CD4-positive, CD25-positive, alpha-beta regulatory T cell (primary cell): ENCODE measurements around the gene ATXN7L3. TPM values are rescaled to one million over a fixed set of nuclear protein-coding genes. Genes with fewer than 3 reads are reported as not detected.

ENCODE experiments used
- ATAC-seq, 2 donors: fragments of 150-1000 bp; cut with Tn5 transposase; one replicate each; pipeline ENCODE4 v1.10.0; 2021; ENCODE audit warnings: low read depth in 2 of 2, moderate number of reproducible peaks in 2 of 2, moderate library complexity in 1 of 2
- DNase-seq, 3 donors: peaks; one replicate each; pipeline versions ENCODE4 v3.0.0 to v3.0.0-alpha.2; 2012 to 2022; ENCODE audit warnings: mixed read lengths in 1 of 3
- H3K27ac ChIP-seq: one replicate; pipeline ENCODE4 v1.7.0; 2013; ENCODE audit warnings: mild to moderate bottlenecking, low read length; ENCODE audit not compliant: insufficient read depth, poor library complexity, severe bottlenecking
- H3K27me3 ChIP-seq: one replicate; pipeline ENCODE4 v1.7.0; 2013; ENCODE audit warnings: low read length; ENCODE audit not compliant: control insufficient read depth, insufficient read depth
- H3K36me3 ChIP-seq: one replicate; pipeline ENCODE4 v1.7.0; 2013; ENCODE audit warnings: mild to moderate bottlenecking, low read length, moderate library complexity; ENCODE audit not compliant: control insufficient read depth, insufficient read depth
- H3K4me1 ChIP-seq: 2 replicates; pipeline ENCODE4 v1.7.0; 2013; ENCODE audit warnings: mild to moderate bottlenecking, low read length; ENCODE audit not compliant: insufficient read depth, control insufficient read depth, poor library complexity, severe bottlenecking
- H3K4me3 ChIP-seq: one replicate; pipeline ENCODE4 v1.7.0; 2013; ENCODE audit warnings: low read depth, mild to moderate bottlenecking, low read length, moderate library complexity
- H3K9me3 ChIP-seq, 2 experiments: 1 replicate in 1 of 2; 2 replicates in 1 of 2; pipeline ENCODE4 v1.7.0; 2013; ENCODE audit warnings: low read length in 2 of 2, mild to moderate bottlenecking in 1 of 2, moderate library complexity in 1 of 2; ENCODE audit not compliant: control insufficient read depth in 2 of 2
- H3K27ac Mint-ChIP-seq, 3 donors: one replicate each; pipeline ENCODE4 v1.8.0; 2020 to 2022; ENCODE audit warnings: mild to moderate bottlenecking in 3 of 3, mixed read lengths in 3 of 3, moderate library complexity in 2 of 3
- H3K27me3 Mint-ChIP-seq: one replicate; pipeline ENCODE4 v1.8.0; 2022; ENCODE audit warnings: mild to moderate bottlenecking, mixed read lengths
- H3K36me3 Mint-ChIP-seq: one replicate; pipeline ENCODE4 v1.8.0; 2020; ENCODE audit warnings: mixed read lengths
- H3K4me1 Mint-ChIP-seq, 4 donors: one replicate each; pipeline ENCODE4 v1.8.0; 2020 to 2022; ENCODE audit warnings: mixed read lengths in 4 of 4, mild to moderate bottlenecking in 1 of 4
- H3K4me3 Mint-ChIP-seq, 4 donors: one replicate each; pipeline ENCODE4 v1.8.0; 2020 to 2022; ENCODE audit warnings: mild to moderate bottlenecking in 4 of 4, mixed read lengths in 4 of 4, moderate library complexity in 3 of 4
- H3K9me3 Mint-ChIP-seq, 7 donors: one replicate each; pipeline ENCODE4 v1.8.0; 2020 to 2022; ENCODE audit warnings: mixed read lengths in 7 of 7, mild to moderate bottlenecking in 3 of 7, moderate library complexity in 2 of 7
- polyA plus RNA-seq, 4 donors: library from polyadenylated mRNA; unstranded; fragments of 300-500 nt; fragmentation: Illumina TruSeq; gene quantifications; one replicate each; pipeline ENCODE4 v1.2.3, GENCODE V29; 2021
- total RNA-seq: library from RNA; stranded (reverse); gene quantifications from one replicate; pipeline ENCODE4 v1.2.3, GENCODE V29; 2022

Gene ATXN7L3
- total and polyA plus RNA-seq, 5 donors from 2014 or later: 10.3 to 103 (median 14.1) TPM

DNA sequence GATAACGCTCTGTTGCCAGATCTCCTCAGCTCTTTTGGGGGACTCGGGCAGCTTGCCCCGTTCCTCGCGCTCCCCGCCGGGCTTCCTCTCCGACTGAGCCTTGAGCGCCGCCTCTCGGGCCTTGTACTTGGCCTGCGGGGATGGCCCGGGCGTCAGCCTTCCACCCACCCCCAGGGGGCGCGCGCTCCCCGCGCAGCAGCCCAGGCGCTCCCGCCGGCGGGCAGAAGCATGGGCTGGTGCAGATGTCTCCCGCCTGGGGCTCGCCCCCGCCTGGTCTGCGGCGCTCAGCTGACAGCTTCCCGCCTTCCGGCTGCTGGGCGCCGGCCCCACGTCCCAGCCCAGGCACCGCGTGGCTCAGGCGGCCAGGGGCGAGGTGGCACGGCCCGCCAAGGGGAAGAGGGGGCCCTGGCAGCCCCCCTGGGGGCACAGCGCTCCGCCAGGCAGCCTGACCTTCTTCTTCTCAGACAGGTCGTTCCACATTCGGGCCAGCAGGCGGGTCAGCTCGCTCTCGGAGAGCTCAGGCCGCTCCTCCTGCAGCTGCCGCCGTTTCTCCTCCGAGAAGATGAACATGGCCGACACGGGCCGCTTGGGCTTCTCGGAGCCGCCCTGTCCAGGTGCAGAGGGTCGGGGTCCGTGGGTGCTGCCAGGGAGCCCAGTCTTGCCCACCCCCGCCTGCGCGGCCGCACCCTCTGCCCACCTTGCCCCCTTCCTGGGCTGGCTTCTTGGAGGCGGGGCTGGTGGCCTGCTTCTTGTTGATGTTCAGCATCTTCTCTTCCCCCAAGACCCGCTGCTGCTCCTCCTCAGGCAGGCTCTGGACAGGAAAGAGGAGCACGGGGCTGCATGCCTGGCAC is 10.9 kb upstream of the ATXN7L3 start:
- DNase-seq: peak; percentile 83 to 93 (median 91)
- Histone ChIP-seq H3K36me3 (peaks cover 58% of the 10 kb centered on the region), H3K4me3 (peak overlapping the region; percentile 18), H3K27ac (peak overlapping the region; percentile 74), H3K9me3 (no peaks in the 10 kb centered on the region), H3K4me1 (peaks cover 34% of the 10 kb centered on the region), H3K27me3 (no peaks in the 10 kb centered on the region)
- no peaks in the 10 kb centered on the region for H3K9me3 Mint-ChIP-seq
- peak; percentile 98 for ATAC-seq
- H3K4me1 Mint-ChIP-seq: peaks cover 0 to 50% (median 20%) of the 10 kb centered on the region in 4 donors
- peaks cover 34% of the 10 kb centered on the region for H3K36me3 Mint-ChIP-seq
- no peaks in the 10 kb centered on the region for H3K27me3 Mint-ChIP-seq
- H3K27ac Mint-ChIP-seq: peak overlapping the region; percentile 69 to 91 (median 79)
- peak overlapping the region; percentile 1 to 64 (median 42) for H3K4me3 Mint-ChIP-seq

DNA sequence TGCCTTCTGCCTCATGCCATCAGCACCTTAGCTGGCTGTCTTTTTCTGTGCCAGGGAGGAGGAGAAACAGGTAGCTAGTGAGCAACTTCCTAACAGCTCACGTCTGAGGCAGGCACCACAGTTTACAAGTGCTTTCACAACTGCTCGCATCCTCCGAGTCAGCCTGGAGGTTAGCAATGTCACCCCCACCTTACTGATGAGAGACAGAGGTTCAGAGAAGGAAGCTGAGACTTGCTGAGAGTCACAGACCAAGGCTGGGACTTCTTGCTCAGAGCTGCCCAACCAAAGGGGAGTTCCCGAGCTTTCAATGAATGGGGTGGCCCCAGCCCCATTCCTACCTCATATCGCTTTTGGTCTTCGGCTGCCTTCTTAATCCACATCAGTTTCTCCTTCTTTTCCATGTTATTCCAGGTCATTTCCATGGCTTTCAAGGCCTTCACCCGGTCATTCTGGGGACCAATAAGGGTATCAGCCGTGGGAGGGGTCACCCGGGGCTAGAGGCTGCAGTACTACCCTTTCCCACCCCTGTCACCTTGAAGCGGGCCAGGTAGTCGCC is 10.2 kb upstream of the ATXN7L3 start:
- H3K4me3 Mint-ChIP-seq: peak overlapping the region; percentile 1 to 64 (median 42)
- peaks cover 0 to 43% (median 15%) of the 10 kb centered on the region in 4 donors for H3K4me1 Mint-ChIP-seq
- DNase-seq (peak in 1 of 3 donors; percentile 41), ATAC-seq (no peak)
- Histone ChIP-seq H3K4me1 (peaks cover 27% of the 10 kb centered on the region), H3K27me3 (no peaks in the 10 kb centered on the region), H3K27ac (peak overlapping the region; percentile 74), H3K9me3 (no peaks in the 10 kb centered on the region), H3K4me3 (peak overlapping the region; percentile 18), H3K36me3 (peaks cover 51% of the 10 kb centered on the region)
- peak overlapping the region; percentile 69 to 91 (median 79) for H3K27ac Mint-ChIP-seq
- H3K9me3 Mint-ChIP-seq: no peaks in the 10 kb centered on the region
- H3K36me3 Mint-ChIP-seq: peaks cover 29% of the 10 kb centered on the region
- no peaks in the 10 kb centered on the region for H3K27me3 Mint-ChIP-seq

GRCh38 chr17:44207743-44208142 is 8.1 kb upstream of the ATXN7L3 start:
- Histone ChIP-seq H3K9me3 (no peaks in the 10 kb centered on the region), H3K4me1 (peaks cover 26% of the 10 kb centered on the region), H3K27ac (no peak overlapping the region), H3K36me3 (peaks cover 38% of the 10 kb centered on the region), H3K4me3 (no peak overlapping the region), H3K27me3 (no peaks in the 10 kb centered on the region)
- H3K4me3 Mint-ChIP-seq: no peak overlapping the region
- ATAC-seq (no peak), DNase-seq (no peak)
- H3K4me1 Mint-ChIP-seq: peaks cover 12 to 39% (median 20%) of the 10 kb centered on the region in 4 donors
- no peaks in the 10 kb centered on the region for H3K27me3 Mint-ChIP-seq
- peaks cover 16% of the 10 kb centered on the region for H3K36me3 Mint-ChIP-seq
- no peaks in the 10 kb centered on the region for H3K9me3 Mint-ChIP-seq
- peak overlapping the region in 1 of 3 donors; percentile 67 for H3K27ac Mint-ChIP-seq

DNA sequence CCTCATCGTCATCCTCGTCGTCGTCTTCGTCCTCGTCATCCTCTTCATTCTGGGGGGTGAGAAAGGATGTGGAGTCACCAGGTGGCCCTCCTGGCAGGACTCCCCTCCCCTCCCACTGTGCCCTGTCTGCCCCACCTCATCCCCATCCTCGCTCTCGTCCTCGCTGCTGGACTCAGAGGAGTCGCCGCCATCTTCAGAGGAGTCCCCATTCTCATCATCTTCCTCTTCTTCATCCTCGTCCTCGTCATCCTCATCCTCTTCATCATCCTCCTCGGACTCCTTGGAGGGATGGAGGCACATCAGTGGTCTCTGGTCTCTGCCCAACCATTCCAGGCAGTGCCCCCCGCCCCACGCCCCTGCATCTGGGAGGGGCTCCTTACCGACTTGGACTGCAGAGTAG is 7.6 kb upstream of the ATXN7L3 start:
- Mint-ChIP-seq H3K36me3 (peaks cover 16% of the 10 kb centered on the region), H3K9me3 (no peaks in the 10 kb centered on the region), H3K27ac (no peak overlapping the region), H3K4me1 (peaks cover 15 to 42% (median 21%) of the 10 kb centered on the region in 4 donors), H3K4me3 (no peak overlapping the region), H3K27me3 (no peaks in the 10 kb centered on the region)
- no peak for DNase-seq
- Histone ChIP-seq H3K27me3 (no peaks in the 10 kb centered on the region), H3K4me1 (peaks cover 26% of the 10 kb centered on the region), H3K36me3 (peaks cover 38% of the 10 kb centered on the region), H3K27ac (no peak overlapping the region), H3K9me3 (no peaks in the 10 kb centered on the region), H3K4me3 (no peak overlapping the region)
- no peak for ATAC-seq

GRCh38 chr17:44206825-44207155 is 7.1 kb upstream of the ATXN7L3 start:
- H3K4me1 ChIP-seq: peaks cover 26% of the 10 kb centered on the region
- Mint-ChIP-seq H3K9me3 (no peaks in the 10 kb centered on the region), H3K4me1 (peaks cover 15 to 45% (median 21%) of the 10 kb centered on the region in 4 donors)

DNA sequence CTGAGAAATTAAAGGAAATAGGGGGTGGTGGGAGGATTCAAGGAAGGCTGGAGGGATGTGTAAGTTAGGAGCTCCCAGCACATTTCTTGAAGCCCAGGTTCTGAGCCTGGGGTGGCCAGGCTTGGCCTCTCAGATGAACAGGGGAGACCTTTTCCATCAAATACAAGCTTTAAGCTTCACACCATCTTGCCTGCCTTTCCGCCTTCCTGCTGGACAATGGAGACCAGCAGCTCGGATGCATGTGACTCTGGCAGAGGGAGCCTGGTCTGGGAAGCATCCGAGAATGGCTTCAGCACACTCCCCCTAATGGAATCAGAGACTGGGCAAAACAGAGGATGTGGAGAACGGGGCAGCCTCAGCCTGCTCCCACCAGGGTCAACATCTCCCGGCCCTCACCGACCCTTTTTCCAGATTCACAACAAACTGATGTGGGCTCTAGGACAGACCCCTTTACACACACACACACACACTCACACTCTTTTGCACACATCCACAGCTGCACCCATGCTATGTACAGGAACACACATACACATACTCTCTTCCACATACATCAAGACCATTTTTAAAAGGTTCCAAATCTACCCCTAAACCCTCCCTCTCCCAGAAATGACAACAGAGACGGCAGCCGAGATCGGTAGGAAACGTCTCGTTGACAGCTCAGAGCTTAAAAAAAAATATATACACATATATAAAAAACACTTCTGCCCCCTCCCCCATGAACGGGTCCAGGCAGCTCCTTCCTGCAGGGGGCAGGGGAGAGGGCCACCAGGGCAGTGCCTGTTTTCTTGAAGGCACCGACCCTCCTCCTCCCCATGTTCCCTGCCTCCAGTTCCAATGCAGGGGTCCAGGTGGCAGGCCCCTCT is 6.5 kb upstream of the ATXN7L3 start:
- Histone ChIP-seq H3K27me3 (no peaks in the 10 kb centered on the region), H3K36me3 (peaks cover 34% of the 10 kb centered on the region), H3K4me1 (peaks cover 26% of the 10 kb centered on the region), H3K4me3 (no peak overlapping the region), H3K27ac (no peak overlapping the region), H3K9me3 (no peaks in the 10 kb centered on the region)
- Mint-ChIP-seq H3K27ac (peak overlapping the region in 1 of 3 donors; percentile 75), H3K4me1 (peaks cover 16 to 44% (median 22%) of the 10 kb centered on the region in 4 donors), H3K9me3 (no peaks in the 10 kb centered on the region), H3K36me3 (peaks cover 16% of the 10 kb centered on the region), H3K27me3 (no peaks in the 10 kb centered on the region), H3K4me3 (peak overlapping the region in 2 of 4 donors; percentile 39 to 71)
- ATAC-seq (no peak), DNase-seq (no peak)

More at GRCh38 chr17:44206825-44207155, 7.1 kb upstream of the ATXN7L3 start:
- no peaks in the 10 kb centered on the region for H3K9me3 ChIP-seq
- H3K27me3 ChIP-seq: no peaks in the 10 kb centered on the region
- no peak overlapping the region for H3K4me3 ChIP-seq
- H3K36me3 ChIP-seq: peaks cover 38% of the 10 kb centered on the region
- Mint-ChIP-seq H3K27ac (no peak overlapping the region), H3K4me3 (no peak overlapping the region), H3K36me3 (peaks cover 16% of the 10 kb centered on the region), H3K27me3 (no peaks in the 10 kb centered on the region)
- ATAC-seq: no peak
- H3K27ac ChIP-seq: no peak overlapping the region
- DNase-seq: no peak

DNA sequence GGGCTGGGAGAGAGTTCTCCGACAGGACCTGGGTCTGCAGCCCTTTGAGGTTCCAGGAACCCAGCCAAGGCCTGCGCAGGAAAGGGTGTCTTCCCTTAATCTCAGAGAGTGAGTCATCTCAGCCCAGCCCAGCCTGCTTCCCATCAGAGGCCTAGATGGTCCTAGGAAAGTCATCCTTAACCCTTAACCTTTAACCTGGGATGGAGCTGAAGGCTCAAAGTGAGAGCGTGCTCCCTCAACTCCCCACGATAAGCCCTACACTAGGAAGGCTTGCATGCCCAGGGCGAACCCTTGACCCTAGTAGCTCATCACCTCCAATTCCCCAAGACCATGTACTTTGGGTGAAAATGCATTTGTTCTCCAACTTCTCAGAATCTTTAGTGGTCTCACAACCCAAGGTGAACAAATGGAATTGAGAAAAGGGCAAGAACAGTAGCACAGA is 4.8 kb upstream of the ATXN7L3 start:
- H3K4me3 ChIP-seq: no peak overlapping the region
- peaks cover 29% of the 10 kb centered on the region for H3K36me3 ChIP-seq
- Mint-ChIP-seq H3K4me1 (peaks cover 22 to 41% (median 23%) of the 10 kb centered on the region in 4 donors), H3K27ac (peak overlapping the region in 1 of 3 donors; percentile 26), H3K9me3 (no peaks in the 10 kb centered on the region), H3K4me3 (no peak overlapping the region), H3K27me3 (no peaks in the 10 kb centered on the region), H3K36me3 (peaks cover 10% of the 10 kb centered on the region)
- H3K4me1 ChIP-seq: peaks cover 16% of the 10 kb centered on the region
- H3K9me3 ChIP-seq: no peaks in the 10 kb centered on the region
- no peak overlapping the region for H3K27ac ChIP-seq
- DNase-seq: no peak
- no peaks in the 10 kb centered on the region for H3K27me3 ChIP-seq
- ATAC-seq: no peak
